Ectodermal cell (in vitro differentiated cells): ENCODE measurements around the gene WDFY2.

ENCODE experiments used
- H3K27ac ChIP-seq: 2 replicates; pipeline ENCODE4 v1.7.0; 2013; ENCODE audit warnings: mild to moderate bottlenecking, low read depth, low read length; ENCODE audit not compliant: insufficient read depth, poor library complexity, severe bottlenecking
- H3K27me3 ChIP-seq: 2 replicates; pipeline ENCODE4 v1.7.0; 2013; ENCODE audit warnings: mild to moderate bottlenecking, low read length; ENCODE audit not compliant: insufficient read depth, control insufficient read depth, poor library complexity, severe bottlenecking
- H3K36me3 ChIP-seq: one replicate; pipeline ENCODE4 v1.7.0; 2013; ENCODE audit warnings: low read length; ENCODE audit not compliant: control insufficient read depth, insufficient read depth
- H3K4me1 ChIP-seq: one replicate; pipeline ENCODE4 v1.7.0; 2013; ENCODE audit warnings: low read length; ENCODE audit not compliant: control insufficient read depth, insufficient read depth
- H3K4me3 ChIP-seq: 2 replicates; pipeline ENCODE4 v1.7.0; 2013; ENCODE audit warnings: low read depth, low read length, control low read depth; ENCODE audit not compliant: insufficient read depth
- H3K9me3 ChIP-seq: 2 replicates; pipeline ENCODE4 v1.7.0; 2013; ENCODE audit warnings: mild to moderate bottlenecking, low read length, moderate library complexity; ENCODE audit not compliant: control insufficient read depth
- WGBS, 2 experiments: methylation state at CpG; one replicate each; pipeline ENCODE4 v1.1.7; 2013; ENCODE audit warnings: missing lambda C conversion rate in 2 of 2; 5-methylcytosine and 5-hydroxymethylcytosine counted together

Gene WDFY2

DNA sequence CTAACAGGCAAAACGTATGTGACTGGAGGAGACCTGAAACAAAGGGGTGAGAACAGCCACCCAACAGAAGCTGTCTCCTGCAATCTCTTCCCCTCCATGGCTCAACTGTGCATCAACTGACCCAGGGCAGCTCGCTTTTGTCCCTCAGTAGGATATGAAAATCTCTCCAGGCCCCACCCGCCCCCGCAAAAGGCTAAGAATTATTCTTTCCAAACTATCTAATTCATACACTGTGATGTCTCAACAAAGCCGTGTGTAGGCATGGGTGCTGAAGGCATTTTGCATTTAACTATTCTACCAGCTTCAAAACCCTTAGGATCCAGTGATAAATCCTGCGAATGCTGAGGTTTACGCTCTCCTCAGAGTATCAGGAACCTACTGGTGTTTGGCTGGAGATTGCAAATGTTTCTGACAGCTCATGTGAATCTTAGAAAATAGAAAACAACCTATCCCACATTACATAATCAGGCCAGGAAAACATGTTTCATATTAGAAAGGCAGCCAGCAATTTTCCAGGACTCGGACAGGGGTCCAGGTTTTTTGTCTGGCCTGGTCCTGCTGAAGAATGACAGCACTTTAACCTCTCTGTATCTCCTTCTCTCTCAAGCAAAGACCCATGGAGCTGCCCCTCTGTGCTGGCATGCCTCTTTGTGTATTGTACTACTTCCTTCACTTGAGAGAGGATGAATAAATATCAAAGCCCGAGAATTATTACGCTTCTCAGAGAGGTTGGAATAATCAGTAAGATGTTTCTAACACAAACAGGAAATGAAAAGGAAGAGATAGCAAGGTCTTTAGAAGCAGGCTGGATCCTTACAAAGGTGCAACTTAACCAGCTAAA lies 202.4 kb downstream of the WDFY2 start:
- Histone ChIP-seq H3K27me3 (no peaks in the 10 kb centered on the region), H3K9me3 (no peaks in the 10 kb centered on the region), H3K4me1 (no peaks in the 10 kb centered on the region), H3K4me3 (no peak overlapping the region), H3K27ac (peak overlapping the region; percentile 38), H3K36me3 (no peaks in the 10 kb centered on the region)
- 84 to 87% methylated on average over 10 of the region's 10 CpGs for WGBS, 2 experiments

DNA sequence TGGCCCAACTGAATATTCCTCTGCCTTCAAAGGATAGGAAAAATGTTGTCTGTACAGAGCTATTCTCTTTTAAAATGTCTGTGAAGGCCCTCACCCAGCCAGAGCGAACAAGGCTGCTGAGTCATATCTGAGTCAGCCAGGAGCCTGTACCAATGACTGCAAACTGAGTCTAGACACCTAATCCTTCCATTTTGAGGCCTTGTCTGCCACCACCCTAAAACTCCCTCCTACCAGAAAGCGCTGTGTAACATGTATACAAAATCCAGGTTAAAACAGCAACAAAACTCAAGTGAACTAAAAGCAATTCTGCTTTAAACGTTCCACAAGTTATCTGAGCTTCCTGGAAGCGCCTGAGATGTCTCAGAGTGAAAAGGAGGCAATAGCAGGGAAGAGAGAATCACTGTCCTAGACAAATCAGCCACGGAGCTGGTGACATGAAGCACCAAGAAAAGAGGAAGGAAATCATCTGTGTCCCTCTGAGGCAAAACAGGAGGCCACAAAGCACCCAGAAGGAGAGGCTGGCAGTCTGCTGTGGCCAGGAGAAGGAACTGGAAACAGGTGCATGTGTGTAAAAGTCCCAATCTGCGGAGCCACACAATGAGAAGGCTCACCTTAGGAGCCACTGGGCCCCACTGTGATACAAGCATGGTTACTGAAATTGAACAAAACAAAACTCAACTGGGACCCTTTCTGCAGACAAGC lies 209.5 kb downstream of the WDFY2 start:
- Histone ChIP-seq H3K27me3 (no peaks in the 10 kb centered on the region), H3K4me1 (no peaks in the 10 kb centered on the region), H3K36me3 (no peaks in the 10 kb centered on the region), H3K4me3 (no peak overlapping the region), H3K9me3 (no peaks in the 10 kb centered on the region), H3K27ac (no peak overlapping the region)
- 93% methylated on average over 6 of the region's 6 CpGs for WGBS, 2 experiments

DNA sequence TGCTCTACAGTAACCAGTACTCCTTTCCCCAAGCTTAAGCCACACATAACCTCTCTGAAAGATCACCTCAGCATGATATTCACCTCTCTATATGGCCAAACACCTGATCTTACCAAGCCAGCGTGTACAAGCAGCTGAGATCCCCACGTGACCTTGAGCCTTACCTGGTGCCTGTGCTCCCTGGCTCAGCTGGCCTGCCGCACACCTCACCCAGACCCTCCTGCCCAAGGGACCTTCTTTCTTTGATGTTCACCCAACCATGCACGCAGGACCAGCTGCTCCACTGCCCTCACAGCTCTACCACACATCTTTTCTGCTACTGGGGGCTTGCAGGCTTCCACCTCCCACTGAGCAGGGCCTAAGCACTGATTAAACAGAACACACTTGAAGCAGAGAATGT lies 210.7 kb downstream of the WDFY2 start:
- WGBS, 2 experiments, result 72 to 73% methylated on average over 4 of the region's 4 CpGs
- no peak overlapping the region for H3K27ac ChIP-seq

DNA sequence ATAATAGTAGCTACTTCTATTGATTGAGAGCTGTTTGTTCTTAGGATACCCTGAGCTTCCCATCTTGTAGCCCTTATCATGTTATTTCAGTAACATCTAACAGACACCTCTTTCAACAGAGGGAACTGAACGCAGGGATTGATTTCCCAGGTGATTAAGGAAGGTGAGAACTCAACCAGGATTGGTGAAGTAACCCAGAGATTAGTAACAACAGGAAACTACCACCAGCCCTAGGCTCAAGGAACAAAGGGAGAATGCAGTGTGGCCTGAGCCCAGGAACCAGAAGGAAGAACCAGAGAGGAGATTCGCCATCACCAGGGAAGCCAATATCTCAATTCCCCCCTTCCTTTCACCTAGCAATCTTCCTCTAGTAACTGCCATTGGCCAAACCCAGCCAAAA lies 211.2 kb downstream of the WDFY2 start:
- H3K9me3 ChIP-seq, result no peaks in the 10 kb centered on the region
- 90 to 93% methylated on average over 2 of the region's 2 CpGs for WGBS, 2 experiments
- H3K27me3 ChIP-seq, result no peaks in the 10 kb centered on the region
- H3K27ac ChIP-seq, result no peak overlapping the region
- H3K4me3 ChIP-seq, result no peak overlapping the region
- H3K4me1 ChIP-seq, result no peaks in the 10 kb centered on the region
- H3K36me3 ChIP-seq, result no peaks in the 10 kb centered on the region

More for the DNA sequence above, 210.7 kb downstream of the WDFY2 start:
- Histone ChIP-seq H3K4me1 (no peaks in the 10 kb centered on the region), H3K4me3 (no peak overlapping the region), H3K27me3 (no peaks in the 10 kb centered on the region), H3K36me3 (no peaks in the 10 kb centered on the region), H3K9me3 (no peaks in the 10 kb centered on the region)

DNA sequence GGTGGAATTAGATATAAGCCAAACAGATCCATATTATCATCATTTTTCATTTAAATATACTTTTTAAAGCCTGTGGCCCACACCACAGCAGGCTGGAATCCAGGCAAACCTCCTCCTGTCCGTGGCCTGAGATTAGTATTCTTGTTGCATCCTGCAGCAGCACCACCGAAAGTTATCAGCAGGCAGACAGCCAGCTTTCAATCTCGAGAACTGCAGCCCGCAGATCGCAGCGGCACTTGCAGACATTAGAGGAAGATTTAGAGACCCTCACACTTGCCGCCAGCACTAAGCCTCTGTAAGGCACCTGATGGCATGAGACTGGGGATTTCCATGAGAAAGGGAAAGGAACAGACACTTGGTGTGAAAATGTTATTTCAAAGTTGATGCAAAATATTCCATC lies 212.3 kb downstream of the WDFY2 start:
- Histone ChIP-seq H3K27me3 (no peaks in the 10 kb centered on the region), H3K4me1 (peaks cover 4% of the 10 kb centered on the region), H3K27ac (no peak overlapping the region), H3K9me3 (no peaks in the 10 kb centered on the region), H3K4me3 (no peak overlapping the region), H3K36me3 (no peaks in the 10 kb centered on the region)
- 92 to 93% methylated on average over 7 of the region's 7 CpGs for WGBS, 2 experiments

- WGBS, 2 experiments, result 78 to 81% methylated on average over 12 of the region's 12 CpGs
- peaks cover 18% of the 10 kb centered on the region for H3K4me1 ChIP-seq
Measured at GRCh38 chr13:51797664-51798488, 213.6 kb downstream of the WDFY2 start.

GRCh38 chr13:51799261-51799660 lies 215.0 kb downstream of the WDFY2 start:
- H3K9me3 ChIP-seq, result no peaks in the 10 kb centered on the region
- WGBS, 2 experiments, result 85 to 89% methylated on average over 12 of the region's 12 CpGs
- H3K36me3 ChIP-seq, result no peaks in the 10 kb centered on the region

More at GRCh38 chr13:51797664-51798488, 213.6 kb downstream of the WDFY2 start:
- no peaks in the 10 kb centered on the region for H3K27me3 ChIP-seq
- no peak overlapping the region for H3K4me3 ChIP-seq
- no peaks in the 10 kb centered on the region for H3K36me3 ChIP-seq
- H3K9me3 ChIP-seq, result no peaks in the 10 kb centered on the region
- H3K27ac ChIP-seq, result no peak overlapping the region

DNA sequence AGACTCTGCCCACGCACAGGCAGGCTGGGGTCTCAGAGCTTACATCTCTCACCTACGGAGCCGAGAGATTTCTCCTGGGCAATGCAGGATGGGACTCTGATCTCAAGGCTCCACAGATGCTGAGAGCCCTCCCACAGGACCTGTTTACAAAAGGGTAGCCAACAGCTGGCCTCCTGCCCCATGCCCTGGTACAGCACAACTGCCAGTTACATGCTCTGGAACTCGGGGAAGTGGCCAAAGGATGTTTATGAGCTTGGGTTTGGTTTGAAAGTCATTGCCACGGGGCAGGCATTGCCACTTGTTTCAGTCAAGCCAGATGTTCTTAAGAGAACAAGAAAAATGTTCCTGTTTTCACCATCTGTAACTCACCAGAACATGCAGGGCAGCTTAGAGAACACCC lies 216.2 kb downstream of the WDFY2 start:
- H3K36me3 ChIP-seq, result no peaks in the 10 kb centered on the region
- H3K9me3 ChIP-seq, result no peaks in the 10 kb centered on the region
- no peak overlapping the region for H3K4me3 ChIP-seq
- 93 to 95% methylated on average over 5 of the region's 5 CpGs for WGBS, 2 experiments
- no peak overlapping the region for H3K27ac ChIP-seq
- no peaks in the 10 kb centered on the region for H3K27me3 ChIP-seq
- peaks cover 25% of the 10 kb centered on the region for H3K4me1 ChIP-seq

More at GRCh38 chr13:51799261-51799660, 215.0 kb downstream of the WDFY2 start:
- Histone ChIP-seq H3K4me1 (peaks cover 21% of the 10 kb centered on the region), H3K4me3 (no peak overlapping the region), H3K27ac (no peak overlapping the region), H3K27me3 (no peaks in the 10 kb centered on the region)

DNA sequence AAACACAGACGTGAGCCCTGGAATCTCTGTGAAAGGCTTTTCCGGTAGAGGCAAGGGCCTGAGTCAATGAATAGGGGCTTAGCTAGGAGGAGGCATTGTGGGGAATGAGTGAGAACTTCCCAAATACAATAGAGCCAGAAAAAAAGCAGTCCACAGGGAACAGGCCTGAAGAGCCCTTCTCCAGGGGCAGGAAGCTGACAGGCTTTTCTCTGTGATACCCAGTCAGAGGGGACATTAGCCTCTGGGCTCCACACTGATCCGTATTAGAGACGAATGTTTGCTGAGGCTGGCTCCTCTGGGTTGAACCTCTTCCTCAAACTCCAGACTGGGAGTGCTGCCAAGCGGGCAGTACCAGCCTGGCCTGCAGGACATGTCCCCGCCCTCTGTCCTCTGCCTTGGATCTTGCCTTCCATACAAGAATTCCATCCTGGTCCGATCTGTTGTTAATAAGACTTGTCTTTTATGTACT lies 217.4 kb downstream of the WDFY2 start:
- H3K27ac ChIP-seq, result peak overlapping the region; percentile 66
- 34 to 35% methylated on average over 7 of the region's 7 CpGs for WGBS, 2 experiments
- no peaks in the 10 kb centered on the region for H3K27me3 ChIP-seq
- no peaks in the 10 kb centered on the region for H3K36me3 ChIP-seq
- no peaks in the 10 kb centered on the region for H3K9me3 ChIP-seq
- H3K4me3 ChIP-seq, result no peak overlapping the region
- peaks cover 25% of the 10 kb centered on the region for H3K4me1 ChIP-seq
